Ishikawa (cell line): Measurements from ENCODE around the gene SERPINB5.

ENCODE experiments used
- CEBPB ChIP-seq: IDR thresholded peaks from 2 replicates; pipeline ENCODE4 v1.6.1; 2012
- CREB1 ChIP-seq: IDR thresholded peaks from 2 replicates; pipeline ENCODE4 v1.6.1; 2012; ENCODE audit warnings: low read depth
- EGR1 ChIP-seq: IDR thresholded peaks from 2 replicates; pipeline ENCODE4 v1.6.1; 2012
- EP300 ChIP-seq: IDR thresholded peaks from 2 replicates; pipeline ENCODE4 v1.6.1; 2012; ENCODE audit warnings: borderline replicate concordance
- FOXM1 ChIP-seq: IDR thresholded peaks from 2 replicates; pipeline ENCODE4 v1.6.1; 2012; ENCODE audit warnings: low read depth, borderline replicate concordance
- NFIC ChIP-seq: IDR thresholded peaks from 2 replicates; pipeline ENCODE4 v1.6.1; 2012
- RAD21 ChIP-seq: IDR thresholded peaks from 2 replicates; pipeline ENCODE4 v1.6.1; 2012; ENCODE audit warnings: low read depth
- TAF1 ChIP-seq: IDR thresholded peaks from 2 replicates; pipeline ENCODE4 v1.6.1; 2012; ENCODE audit warnings: low read depth, mild to moderate bottlenecking
- TCF12 ChIP-seq: IDR thresholded peaks from 2 replicates; pipeline ENCODE4 v1.6.1; 2012; ENCODE audit warnings: low read depth
- TEAD4 ChIP-seq: IDR thresholded peaks from 2 replicates; pipeline ENCODE4 v1.6.1; 2012
- YY1 ChIP-seq: IDR thresholded peaks from 2 replicates; pipeline ENCODE4 v1.6.1; 2012; ENCODE audit warnings: low read depth
- ZBTB7A ChIP-seq: IDR thresholded peaks from 2 replicates; pipeline ENCODE4 v1.6.1; 2012; ENCODE audit warnings: low read depth
- TF ChIP-seq, protein P1 (sequence below): IDR thresholded peaks from 2 replicates; pipeline ENCODE4 v1.6.1; 2012; ENCODE audit warnings: low read depth, mild to moderate bottlenecking
- TF ChIP-seq, protein P2 (sequence below): IDR thresholded peaks from 2 replicates; pipeline ENCODE4 v1.6.1; 2012
- TF ChIP-seq, protein P3 (sequence below): IDR thresholded peaks from 2 replicates; pipeline ENCODE4 v1.6.1; 2012

SERPINB5 gene

DNA sequence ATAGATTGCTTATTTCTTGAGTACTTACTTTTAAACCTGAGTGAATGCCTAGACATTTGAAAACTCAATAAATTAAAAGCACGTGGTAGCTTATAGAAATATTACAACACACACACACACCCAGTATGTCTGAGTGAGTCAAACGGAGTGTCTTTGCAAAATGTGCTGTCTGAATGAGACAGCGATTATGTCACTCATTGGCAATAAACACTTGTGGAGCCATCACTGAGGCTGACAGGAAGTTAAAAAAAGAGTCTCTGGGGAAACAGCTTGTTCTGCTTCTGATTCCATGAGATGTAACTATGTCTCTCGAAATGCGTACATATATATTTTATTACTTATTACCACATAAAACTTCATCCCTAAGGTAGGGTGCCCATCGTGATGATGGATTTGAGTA is 32.2 kb upstream of the SERPINB5 start:
- TF ChIP-seq TEAD4, result no peak
- TF ChIP-seq, protein P1, sequence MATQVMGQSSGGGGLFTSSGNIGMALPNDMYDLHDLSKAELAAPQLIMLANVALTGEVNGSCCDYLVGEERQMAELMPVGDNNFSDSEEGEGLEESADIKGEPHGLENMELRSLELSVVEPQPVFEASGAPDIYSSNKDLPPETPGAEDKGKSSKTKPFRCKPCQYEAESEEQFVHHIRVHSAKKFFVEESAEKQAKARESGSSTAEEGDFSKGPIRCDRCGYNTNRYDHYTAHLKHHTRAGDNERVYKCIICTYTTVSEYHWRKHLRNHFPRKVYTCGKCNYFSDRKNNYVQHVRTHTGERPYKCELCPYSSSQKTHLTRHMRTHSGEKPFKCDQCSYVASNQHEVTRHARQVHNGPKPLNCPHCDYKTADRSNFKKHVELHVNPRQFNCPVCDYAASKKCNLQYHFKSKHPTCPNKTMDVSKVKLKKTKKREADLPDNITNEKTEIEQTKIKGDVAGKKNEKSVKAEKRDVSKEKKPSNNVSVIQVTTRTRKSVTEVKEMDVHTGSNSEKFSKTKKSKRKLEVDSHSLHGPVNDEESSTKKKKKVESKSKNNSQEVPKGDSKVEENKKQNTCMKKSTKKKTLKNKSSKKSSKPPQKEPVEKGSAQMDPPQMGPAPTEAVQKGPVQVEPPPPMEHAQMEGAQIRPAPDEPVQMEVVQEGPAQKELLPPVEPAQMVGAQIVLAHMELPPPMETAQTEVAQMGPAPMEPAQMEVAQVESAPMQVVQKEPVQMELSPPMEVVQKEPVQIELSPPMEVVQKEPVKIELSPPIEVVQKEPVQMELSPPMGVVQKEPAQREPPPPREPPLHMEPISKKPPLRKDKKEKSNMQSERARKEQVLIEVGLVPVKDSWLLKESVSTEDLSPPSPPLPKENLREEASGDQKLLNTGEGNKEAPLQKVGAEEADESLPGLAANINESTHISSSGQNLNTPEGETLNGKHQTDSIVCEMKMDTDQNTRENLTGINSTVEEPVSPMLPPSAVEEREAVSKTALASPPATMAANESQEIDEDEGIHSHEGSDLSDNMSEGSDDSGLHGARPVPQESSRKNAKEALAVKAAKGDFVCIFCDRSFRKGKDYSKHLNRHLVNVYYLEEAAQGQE, result no peak
- no peak for TF ChIP-seq YY1
- TF ChIP-seq TCF12, result no peak
- TF ChIP-seq EGR1, result no peak
- TF ChIP-seq ZBTB7A, result no peak
- TF ChIP-seq, protein P2, sequence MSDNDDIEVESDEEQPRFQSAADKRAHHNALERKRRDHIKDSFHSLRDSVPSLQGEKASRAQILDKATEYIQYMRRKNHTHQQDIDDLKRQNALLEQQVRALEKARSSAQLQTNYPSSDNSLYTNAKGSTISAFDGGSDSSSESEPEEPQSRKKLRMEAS, result no peak
- no peak for TF ChIP-seq RAD21
- no peak for TF ChIP-seq EP300
- no peak for TF ChIP-seq TAF1
- TF ChIP-seq, protein P3, sequence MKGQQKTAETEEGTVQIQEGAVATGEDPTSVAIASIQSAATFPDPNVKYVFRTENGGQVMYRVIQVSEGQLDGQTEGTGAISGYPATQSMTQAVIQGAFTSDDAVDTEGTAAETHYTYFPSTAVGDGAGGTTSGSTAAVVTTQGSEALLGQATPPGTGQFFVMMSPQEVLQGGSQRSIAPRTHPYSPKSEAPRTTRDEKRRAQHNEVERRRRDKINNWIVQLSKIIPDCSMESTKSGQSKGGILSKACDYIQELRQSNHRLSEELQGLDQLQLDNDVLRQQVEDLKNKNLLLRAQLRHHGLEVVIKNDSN, result no peak
- TF ChIP-seq FOXM1, result no peak

- TF ChIP-seq YY1, result no peak
- no peak for TF ChIP-seq RAD21
- no peak for TF ChIP-seq NFIC
- TF ChIP-seq TEAD4, result no peak
- TF ChIP-seq TCF12, result no peak
- TF ChIP-seq EGR1, result no peak
- no peak for TF ChIP-seq EP300
- no peak for TF ChIP-seq FOXM1
- TF ChIP-seq, protein P2, result no peak
- TF ChIP-seq, protein P1, result no peak
- no peak for TF ChIP-seq CEBPB
Measured at GRCh38 chr18:63445037-63445436, 31.7 kb upstream of the SERPINB5 start.

DNA sequence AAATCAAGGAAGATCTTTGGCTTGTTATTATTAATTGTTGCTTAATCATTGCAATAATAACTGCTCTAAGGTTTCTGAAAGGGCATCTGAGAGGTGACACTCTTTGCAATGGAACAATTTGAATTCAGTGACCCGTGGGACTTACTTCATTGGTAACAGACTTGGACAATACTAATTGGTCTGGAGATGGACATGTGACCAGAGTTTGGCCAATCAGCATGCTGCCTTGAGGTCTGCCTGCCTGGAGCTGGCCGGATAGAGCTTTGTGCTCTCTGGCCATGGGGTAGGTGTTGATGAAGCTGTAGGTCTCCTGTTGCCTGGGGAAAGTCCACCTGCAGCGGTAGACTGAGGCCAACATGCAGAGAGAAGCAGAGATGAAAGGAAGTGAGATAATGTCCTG is 30.5 kb upstream of the SERPINB5 start:
- TF ChIP-seq, protein P1, result no peak
- TF ChIP-seq NFIC (no peak), FOXM1 (no peak)
- TF ChIP-seq, protein P3, result peak; percentile 84

GRCh38 chr18:63447066-63447465 is 29.7 kb upstream of the SERPINB5 start:
- TF ChIP-seq TAF1 (no peak), ZBTB7A (no peak), EP300 (no peak), NFIC (no peak), EGR1 (no peak), YY1 (no peak), CREB1 (no peak), RAD21 (no peak), TEAD4 (no peak), CEBPB (no peak), FOXM1 (no peak), TCF12 (no peak)
- TF ChIP-seq, protein P1, result no peak
- TF ChIP-seq, protein P3, result no peak
- TF ChIP-seq, protein P2, result no peak
